C4-2B (cell line): Measurements from ENCODE around the gene SSC5D.

ENCODE experiments used
- H3K27ac ChIP-seq: fragments of 450-650 bp; 2 replicates; pipeline ENCODE4 v1.5.1; 2017
- CTCF ChIP-seq: fragments of 450-650 bp; conservative IDR thresholded peaks from 2 replicates; pipeline ENCODE4 v1.5.1; 2017; ENCODE audit warnings: mild to moderate bottlenecking
- ZFX ChIP-seq: fragments of 450-650 bp; IDR thresholded peaks from 2 replicates; pipeline ENCODE4 v1.6.1; 2017

The SSC5D gene

GRCh38 chr19:55549500-55550320, 61.5 kb downstream of the SSC5D start:
- H3K27ac ChIP-seq: no peak overlapping the region
- TF ChIP-seq CTCF (no peak), ZFX (no peak)

GRCh38 chr19:55550321-55550650, 62.0 kb downstream of the SSC5D start:
- H3K27ac ChIP-seq: no peak overlapping the region
- TF ChIP-seq CTCF: no peak
- TF ChIP-seq ZFX: no peak

GRCh38 chr19:55552206-55552605, 64.0 kb downstream of the SSC5D start:
- TF ChIP-seq CTCF: no peak
- no peak for TF ChIP-seq ZFX
- no peak overlapping the region for H3K27ac ChIP-seq

GRCh38 chr19:55552620-55553019, 64.4 kb downstream of the SSC5D start:
- TF ChIP-seq ZFX (no peak), CTCF (no peak)
- no peak overlapping the region for H3K27ac ChIP-seq

DNA sequence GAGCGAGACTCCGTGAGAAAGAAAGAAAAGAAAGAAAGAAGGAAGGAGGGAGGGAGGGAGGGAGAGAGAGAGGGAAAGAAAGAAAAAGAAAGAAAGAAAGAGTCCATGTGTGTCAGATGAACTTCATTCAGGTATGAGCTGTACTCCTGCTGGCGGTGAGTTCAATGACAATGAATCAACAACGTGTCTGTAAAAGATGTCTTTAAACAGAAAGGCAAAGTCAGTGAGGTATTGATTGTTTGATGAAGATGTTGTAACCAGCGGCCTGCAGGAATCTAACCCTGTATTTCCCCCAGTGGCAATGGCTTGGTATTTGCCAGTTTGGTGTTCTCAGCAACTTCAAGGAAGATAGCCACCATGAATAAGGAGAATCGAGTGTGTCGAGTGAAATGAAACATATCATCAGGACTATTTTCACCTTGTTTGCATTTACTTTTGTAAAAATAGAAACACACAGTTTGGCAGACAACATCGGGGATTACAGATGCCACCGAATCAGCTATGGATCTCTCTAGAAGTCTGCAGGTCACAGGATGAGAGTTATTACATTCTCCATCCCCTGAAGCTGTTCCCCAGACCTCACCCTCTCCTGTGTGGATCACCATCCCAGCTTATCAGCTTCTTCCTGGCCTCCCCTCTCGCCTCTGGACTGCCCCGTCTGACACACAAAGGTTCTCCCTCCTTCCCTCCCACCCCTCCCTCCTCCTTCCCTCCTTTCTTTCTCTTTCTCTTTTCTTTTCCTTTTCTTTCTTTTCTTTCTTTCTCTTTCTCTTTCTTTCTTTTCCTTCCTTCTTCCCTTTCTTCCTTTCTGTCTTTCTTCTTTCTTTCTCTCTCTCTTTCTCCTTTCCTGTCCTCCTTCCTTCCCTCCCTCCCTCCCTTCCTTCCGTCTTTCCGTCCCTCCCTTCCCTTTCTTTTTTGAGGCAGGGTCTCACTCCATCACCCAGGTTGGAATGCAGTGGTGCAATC, 65.3 kb downstream of the SSC5D start:
- TF ChIP-seq CTCF: no peak
- TF ChIP-seq ZFX: no peak
- H3K27ac ChIP-seq: no peak overlapping the region

- no peak overlapping the region for H3K27ac ChIP-seq
- TF ChIP-seq ZFX (no peak), CTCF (no peak)
Measured at GRCh38 chr19:55554302-55554701, 66.1 kb downstream of the SSC5D start.

GRCh38 chr19:55554741-55555152, 66.5 kb downstream of the SSC5D start:
- H3K27ac ChIP-seq: no peak overlapping the region
- no peak for TF ChIP-seq CTCF
- TF ChIP-seq ZFX: no peak
